ENCODE results near the gene APOA1.
A peak's percentile ranks its signal among the peaks of the same experiment; 100 is the strongest.
"Not testable (repeated sequence)": the region's sequence is repeated elsewhere in the genome, so short reads cannot be mapped to it uniquely, and the experiment has no call there.

Gene APOA1

DNA sequence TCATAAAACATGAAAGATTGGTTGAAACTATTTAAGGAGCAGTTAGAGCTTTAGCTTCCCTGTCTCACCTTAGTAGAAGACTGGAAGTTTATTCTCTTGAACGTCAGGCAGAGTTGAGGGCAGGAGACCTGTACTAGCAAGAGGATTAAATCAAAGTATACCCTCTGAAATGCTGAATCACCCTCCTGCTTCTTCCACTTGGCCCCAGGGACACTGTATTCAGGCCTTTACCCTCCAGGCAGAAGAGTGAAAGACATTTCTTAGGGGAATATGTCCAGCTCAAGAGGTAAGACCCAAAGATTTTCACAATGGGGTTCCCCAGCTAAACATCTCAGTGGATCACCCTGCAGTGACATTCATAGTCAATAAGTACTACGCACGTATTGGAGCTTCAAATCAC, 26.2 kb downstream of the APOA1 start:
- no peak for DNase-seq

GRCh38 chr11:116808262-116809175, 28.9 kb downstream of the APOA1 start:
- no peak for DNase-seq

- no peak for DNase-seq
Measured at GRCh38 chr11:116807601-116808261, 29.7 kb downstream of the APOA1 start.

- DNase-seq, result no peak
Measured at GRCh38 chr11:116804001-116804400, 33.4 kb downstream of the APOA1 start.

GRCh38 chr11:116801662-116802061, 35.8 kb downstream of the APOA1 start:
- DNase-seq, result not testable (repeated sequence)

GRCh38 chr11:116800610-116801009, 36.8 kb downstream of the APOA1 start:
- DNase-seq, result no peak

DNA sequence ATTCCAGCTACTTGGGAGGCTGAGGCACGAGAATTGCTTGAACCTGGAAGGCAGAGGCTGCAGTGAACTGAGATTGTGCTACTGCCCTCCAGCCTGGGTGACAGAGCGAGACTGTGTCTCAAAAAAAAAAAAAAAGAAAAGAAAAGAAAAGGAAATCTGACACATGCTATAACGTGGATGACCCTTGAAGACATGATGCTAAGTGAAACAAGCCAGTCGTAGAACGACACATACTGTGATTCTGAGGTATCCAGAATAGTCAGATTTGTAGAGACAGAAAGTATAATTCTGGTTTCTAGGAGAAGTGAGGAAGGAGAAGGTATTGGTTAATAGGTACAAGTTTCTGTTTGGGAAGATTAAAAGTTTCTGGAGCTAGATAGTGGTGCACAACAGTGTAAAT, 39.1 kb downstream of the APOA1 start:
- DNase-seq, result no peak

GRCh38 chr11:116797816-116798215, 39.6 kb downstream of the APOA1 start:
- DNase-seq, result no peak

DNA sequence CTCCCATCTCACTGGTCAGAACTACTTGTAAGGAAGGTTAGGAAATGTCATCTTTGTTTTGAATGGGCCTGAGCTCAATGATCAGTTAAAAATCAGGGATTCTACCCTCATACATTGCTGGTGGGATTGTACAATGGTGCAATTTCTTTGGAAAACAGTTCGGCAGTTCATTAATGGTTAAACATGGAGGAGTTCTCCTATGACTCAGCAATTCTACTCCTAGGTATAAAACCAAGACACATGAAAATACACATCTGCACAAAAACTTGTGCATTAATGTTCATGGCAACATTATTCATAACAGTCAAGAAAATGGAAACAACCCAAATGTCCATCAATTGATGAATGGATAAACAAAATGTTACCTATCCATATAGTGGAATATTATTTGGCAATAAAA, 40.9 kb downstream of the APOA1 start:
- DNase-seq, result no peak

- no peak for DNase-seq
Measured at GRCh38 chr11:116794851-116795250, 42.6 kb downstream of the APOA1 start.

DNA sequence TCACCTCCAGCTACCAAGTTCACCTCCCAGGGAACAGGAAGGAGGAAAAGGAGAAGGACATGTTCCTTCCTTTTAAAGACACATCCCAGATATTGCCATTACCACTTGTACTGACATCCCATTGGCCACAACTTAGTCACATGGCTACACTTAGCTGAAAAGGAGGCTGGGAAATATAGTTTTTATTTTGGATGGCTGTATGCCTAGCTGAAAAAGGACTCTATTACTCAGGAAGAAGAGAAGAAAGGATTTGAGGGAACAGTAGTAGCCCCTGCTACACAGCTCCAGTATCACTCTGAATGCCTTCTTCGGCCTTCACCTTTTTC, 43.7 kb downstream of the APOA1 start:
- DNase-seq, result no peak

DNA sequence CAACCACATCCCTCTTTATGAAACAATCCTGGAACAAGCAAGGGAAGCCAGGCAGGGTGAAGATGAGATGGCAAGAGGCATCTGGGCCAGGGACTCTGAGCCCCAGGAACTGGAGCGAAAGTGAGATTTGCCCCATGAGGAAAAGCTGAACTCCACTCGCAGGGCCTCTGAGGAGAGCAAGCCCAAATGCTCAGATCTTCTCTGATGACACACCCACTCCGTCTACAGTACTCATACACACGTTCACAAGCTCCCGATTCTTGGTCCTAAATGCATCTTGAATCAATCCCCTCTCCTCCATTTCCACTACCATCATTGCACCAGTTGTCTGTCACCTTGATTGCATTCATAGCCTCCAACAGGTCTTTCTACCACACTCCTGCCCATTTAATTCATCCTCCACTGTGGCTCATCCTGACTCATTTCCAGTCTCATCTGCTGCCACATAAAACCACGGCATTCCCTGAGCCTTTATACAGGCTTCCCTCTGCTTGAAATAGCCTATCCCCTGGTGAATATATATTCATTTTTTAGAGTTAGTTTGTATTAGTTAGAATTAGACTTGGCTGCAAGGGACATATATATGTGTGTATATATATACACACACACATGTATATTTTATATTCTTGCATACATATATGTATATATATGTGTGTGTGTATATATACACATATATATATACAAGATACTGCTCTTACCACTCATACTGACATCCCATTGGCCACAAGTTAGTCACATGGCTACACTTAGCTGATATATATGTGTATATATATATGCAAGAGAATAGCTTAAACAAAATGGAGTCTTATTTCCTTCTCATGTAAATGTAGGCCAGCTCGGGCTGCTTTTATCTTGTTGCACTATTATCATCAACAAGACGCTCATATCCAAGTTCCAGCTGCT, 44.3 kb downstream of the APOA1 start:
- no peak for DNase-seq

GRCh38 chr11:116792144-116792868, 45.1 kb downstream of the APOA1 start:
- DNase-seq, result no peak

DNA sequence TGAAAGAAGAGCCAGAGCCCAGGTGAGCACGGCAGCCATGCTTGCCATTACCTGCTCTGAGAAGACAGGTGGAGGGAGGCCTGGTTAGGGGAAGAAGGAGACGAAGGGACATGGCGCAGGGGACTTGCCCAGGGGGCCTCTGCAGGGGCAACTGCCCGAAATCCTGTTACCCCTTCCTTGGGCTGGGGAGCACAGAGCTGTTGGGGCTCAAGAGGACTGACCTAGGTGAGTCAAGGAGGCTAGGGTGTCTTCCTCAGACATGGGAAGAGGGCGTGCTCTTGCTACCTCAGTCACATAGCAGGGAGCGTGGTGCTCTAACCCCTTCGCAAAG, 45.6 kb downstream of the APOA1 start, which contains the start of gene APOA5:
TSS of gene APOA5 (minus strand) at position 67 of the 331 bp plus-strand sequence. CDS start at position 48, 19 bp downstream.
- no peak for DNase-seq

DNA sequence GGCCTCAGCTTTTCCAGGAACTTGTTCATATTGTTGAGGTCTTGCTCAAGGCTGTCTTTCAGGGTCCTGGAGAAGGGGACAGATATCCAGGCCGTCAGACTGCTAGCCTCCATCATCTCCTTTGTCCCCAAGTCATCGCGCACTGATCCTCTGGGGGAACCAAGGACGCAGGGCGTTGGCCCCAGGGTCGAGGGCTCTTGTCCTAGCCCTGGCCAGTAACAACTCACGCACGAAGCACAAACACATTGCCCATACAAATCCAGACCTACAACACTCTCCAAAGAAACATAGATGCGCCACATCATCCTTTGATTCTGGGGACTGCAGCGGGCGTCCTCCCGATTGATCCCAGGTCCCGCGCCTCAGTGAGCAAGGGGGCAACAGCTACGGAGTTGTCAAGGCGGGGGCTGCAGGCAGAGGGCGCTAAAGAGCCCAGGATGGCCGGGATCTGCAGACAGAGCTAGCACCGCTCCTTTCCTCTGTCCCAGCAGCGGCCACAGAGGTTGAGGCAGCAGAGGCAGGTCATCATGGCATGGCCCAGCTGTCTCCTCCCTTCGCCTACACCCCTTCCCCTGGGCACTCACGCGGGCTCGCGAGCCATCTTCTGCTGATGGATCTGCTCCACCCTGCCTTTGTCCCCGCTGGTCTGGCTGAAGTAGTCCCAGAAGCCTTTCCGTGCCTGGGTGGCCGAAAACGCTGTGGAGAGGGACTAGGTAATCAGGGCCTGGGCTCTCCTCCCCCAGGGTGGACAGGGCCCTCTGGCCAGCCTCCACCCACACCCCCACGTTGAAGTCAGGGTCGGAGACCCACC, 46.2 kb downstream of the APOA1 start:
- DNase-seq, result no peak

GRCh38 chr11:116790167-116791001, 47.0 kb downstream of the APOA1 start:
- DNase-seq, result no peak

DNA sequence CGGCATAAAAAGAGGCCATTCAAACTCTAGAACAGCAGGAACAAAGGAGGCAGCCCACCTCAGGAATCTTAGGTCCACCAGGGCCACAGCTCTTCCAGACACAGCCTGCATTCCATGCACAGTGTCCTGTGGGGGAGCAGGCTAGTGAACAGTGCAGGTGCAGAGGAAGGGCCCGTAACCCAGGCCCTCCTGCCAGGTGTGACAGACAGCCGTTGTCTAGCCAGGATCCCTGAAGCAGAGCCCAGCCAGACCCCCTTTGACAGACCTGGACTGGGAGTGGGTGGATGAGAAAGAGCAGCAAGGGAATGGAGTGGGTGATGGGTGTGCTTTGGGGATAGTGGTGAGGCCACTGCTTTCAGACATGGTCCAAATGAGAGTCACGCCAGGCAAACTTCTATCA, 48.4 kb downstream of the APOA1 start:
- no peak for DNase-seq

GRCh38 chr11:116788534-116788933, 48.9 kb downstream of the APOA1 start:
- DNase-seq, result no peak

DNA sequence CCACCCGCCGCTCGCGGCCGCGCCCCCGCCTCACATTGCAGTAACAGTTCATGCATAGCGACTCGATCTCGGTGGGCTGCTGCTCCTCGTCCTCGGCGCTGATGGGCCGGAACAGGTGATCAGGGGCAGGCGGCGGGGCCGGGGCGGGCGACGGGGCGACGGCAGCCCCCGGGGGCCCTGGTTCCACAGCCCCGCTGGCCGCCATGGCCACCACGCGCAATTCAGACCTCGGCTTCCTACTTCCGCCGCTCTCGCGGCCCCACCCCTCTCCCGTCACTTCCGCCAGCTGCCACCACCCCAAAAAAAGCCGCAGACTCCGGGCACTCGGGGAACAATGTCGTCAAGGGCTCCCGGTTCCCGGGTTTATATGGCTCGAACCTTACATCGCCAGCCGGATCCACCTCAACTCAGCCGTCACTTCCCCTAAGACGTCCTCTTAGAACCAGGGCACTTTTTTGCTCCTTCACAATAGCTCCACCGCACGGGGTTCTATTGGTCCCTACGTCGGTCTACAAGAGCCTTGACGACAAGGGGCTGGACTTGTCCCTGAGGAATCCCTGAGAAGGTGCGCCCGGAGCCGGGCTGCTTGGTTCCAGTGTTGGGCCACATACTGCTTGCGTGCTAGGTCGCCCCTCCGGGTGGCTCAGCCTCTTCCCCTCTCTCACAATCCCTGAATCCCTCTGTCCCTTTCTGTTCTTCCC, 49.5 kb downstream of the APOA1 start, which contains the start of gene ZPR1:
TSS of gene ZPR1 (minus strand) at position 238 of the 701 bp plus-strand sequence. CDS start at position 205, 33 bp downstream.
- peak; percentile 26 for DNase-seq

- DNase-seq, result no peak
Measured at GRCh38 chr11:116787436-116787785, 50.0 kb downstream of the APOA1 start.
